ENCODE data around the gene NUP93. TPM values are rescaled to one million over a fixed set of nuclear protein-coding genes. Genes with fewer than 3 reads are reported as not detected.

Gene NUP93
- total RNA-seq, 1 donor from 2014 or later = 92.9 TPM

DNA sequence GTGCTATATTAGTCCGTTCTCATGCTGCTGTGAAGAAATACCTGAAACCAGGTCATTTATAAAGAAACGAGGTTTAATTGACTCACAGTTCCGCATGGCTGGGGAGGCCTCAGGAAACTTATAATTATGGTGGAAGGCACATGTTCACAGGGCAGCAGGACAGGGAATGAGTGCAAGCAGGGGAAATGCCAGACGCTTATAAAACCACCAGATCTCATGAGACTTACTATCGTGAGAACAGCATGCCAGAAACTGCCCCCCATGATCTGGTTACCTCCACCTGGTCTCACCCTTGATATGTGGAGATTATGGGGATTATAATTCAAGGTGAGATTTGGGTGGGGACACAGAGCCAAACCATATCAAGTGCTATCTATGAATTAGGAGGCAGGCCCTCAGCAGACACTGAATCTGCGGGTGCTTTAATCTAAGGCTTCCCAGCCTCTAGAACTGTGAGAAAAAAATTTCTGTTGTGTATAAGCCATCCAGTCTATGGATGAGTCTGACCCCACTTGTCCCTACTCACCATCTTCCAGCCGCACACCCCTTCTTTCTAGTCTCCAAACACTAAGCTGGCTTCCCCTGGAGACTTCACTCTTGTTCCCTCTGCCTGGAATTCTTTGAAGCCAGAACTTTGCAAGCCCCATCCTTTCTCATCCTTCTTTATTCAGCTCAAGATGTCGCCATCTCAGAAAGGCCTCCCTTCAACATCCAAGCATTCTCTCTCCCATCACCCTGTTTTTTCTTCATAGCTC, 772 bp upstream of the NUP93 start:
- Mint-ChIP-seq H3K36me3 (ENCODE audit: low read depth, unreplicated experiment) (no peaks in the 10 kb centered on the region), H3K4me1 (ENCODE audit: unreplicated experiment) (peaks cover 13% of the 10 kb centered on the region), H3K9me3 (ENCODE audit: unreplicated experiment) (no peaks in the 10 kb centered on the region), H3K27ac (ENCODE audit: unreplicated experiment) (peak overlapping the region; percentile 77), H3K4me3 (ENCODE audit: unreplicated experiment) (peak overlapping the region; percentile 95), H3K27me3 (ENCODE audit: unreplicated experiment) (no peaks in the 10 kb centered on the region)
- TF ChIP-seq, protein P1, sequence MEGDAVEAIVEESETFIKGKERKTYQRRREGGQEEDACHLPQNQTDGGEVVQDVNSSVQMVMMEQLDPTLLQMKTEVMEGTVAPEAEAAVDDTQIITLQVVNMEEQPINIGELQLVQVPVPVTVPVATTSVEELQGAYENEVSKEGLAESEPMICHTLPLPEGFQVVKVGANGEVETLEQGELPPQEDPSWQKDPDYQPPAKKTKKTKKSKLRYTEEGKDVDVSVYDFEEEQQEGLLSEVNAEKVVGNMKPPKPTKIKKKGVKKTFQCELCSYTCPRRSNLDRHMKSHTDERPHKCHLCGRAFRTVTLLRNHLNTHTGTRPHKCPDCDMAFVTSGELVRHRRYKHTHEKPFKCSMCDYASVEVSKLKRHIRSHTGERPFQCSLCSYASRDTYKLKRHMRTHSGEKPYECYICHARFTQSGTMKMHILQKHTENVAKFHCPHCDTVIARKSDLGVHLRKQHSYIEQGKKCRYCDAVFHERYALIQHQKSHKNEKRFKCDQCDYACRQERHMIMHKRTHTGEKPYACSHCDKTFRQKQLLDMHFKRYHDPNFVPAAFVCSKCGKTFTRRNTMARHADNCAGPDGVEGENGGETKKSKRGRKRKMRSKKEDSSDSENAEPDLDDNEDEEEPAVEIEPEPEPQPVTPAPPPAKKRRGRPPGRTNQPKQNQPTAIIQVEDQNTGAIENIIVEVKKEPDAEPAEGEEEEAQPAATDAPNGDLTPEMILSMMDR (IDR thresholded peaks at IDR 0.05; ENCODE audit: unreplicated experiment) = no peak
- DNase-seq (ENCODE audit: low spot score) = no peak

DNA sequence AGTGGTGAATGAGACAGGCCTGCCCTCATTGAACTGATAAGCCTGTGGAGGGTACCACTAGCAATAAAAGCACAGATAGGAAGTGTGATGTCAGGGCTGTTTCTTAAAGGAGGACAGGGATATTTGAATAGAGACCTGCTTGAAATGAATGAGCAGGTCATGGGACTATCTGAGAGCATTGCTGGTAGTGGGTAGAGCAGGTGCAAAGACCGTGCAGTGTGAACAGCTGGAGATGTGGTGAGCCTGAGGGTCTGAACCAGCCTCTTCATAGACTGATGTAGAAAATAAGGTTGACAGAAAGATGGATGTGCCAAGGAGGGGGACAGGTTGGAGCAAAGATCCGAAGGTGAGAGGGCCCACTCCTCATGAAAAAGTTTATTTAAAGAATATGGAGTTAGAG, 2.4 kb downstream of the NUP93 start:
- TF ChIP-seq, protein P1 (IDR thresholded peaks at IDR 0.05; ENCODE audit: unreplicated experiment) = no peak
- Mint-ChIP-seq H3K4me1 (ENCODE audit: unreplicated experiment) (peaks cover 13% of the 10 kb centered on the region), H3K4me3 (ENCODE audit: unreplicated experiment) (no peak overlapping the region), H3K27ac (ENCODE audit: unreplicated experiment) (no peak overlapping the region), H3K9me3 (ENCODE audit: unreplicated experiment) (no peaks in the 10 kb centered on the region), H3K36me3 (ENCODE audit: low read depth, unreplicated experiment) (no peaks in the 10 kb centered on the region), H3K27me3 (ENCODE audit: unreplicated experiment) (no peaks in the 10 kb centered on the region)
- no peak for DNase-seq (ENCODE audit: low spot score)

DNA sequence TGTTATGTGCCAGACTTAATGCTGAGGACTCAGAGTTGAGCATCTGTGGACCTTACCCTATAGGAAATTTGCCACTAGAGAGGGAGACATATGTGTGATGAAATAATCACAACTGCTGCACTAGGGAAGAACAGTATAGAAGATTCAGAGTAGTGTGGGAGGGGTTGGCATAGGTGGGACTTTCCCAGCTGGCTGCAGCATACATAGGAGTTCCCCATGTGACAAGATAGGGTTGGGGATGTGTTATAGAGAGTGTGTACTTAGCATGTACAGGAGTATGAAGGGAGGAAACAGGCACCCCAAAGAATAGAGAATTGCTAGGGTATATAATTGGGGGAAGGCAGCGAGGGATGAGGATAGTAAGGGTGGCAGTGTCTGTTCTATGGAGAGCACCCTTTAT, 2.9 kb downstream of the NUP93 start:
- TF ChIP-seq, protein P1 (IDR thresholded peaks at IDR 0.05; ENCODE audit: unreplicated experiment) = no peak
- H3K4me1 Mint-ChIP-seq (ENCODE audit: unreplicated experiment) = peaks cover 13% of the 10 kb centered on the region
- no peak for DNase-seq (ENCODE audit: low spot score)
- no peaks in the 10 kb centered on the region for H3K27me3 Mint-ChIP-seq (ENCODE audit: unreplicated experiment)
- H3K4me3 Mint-ChIP-seq (ENCODE audit: unreplicated experiment) = no peak overlapping the region
- no peaks in the 10 kb centered on the region for H3K9me3 Mint-ChIP-seq (ENCODE audit: unreplicated experiment)
- H3K36me3 Mint-ChIP-seq (ENCODE audit: low read depth, unreplicated experiment) = no peaks in the 10 kb centered on the region
- no peak overlapping the region for H3K27ac Mint-ChIP-seq (ENCODE audit: unreplicated experiment)

DNA sequence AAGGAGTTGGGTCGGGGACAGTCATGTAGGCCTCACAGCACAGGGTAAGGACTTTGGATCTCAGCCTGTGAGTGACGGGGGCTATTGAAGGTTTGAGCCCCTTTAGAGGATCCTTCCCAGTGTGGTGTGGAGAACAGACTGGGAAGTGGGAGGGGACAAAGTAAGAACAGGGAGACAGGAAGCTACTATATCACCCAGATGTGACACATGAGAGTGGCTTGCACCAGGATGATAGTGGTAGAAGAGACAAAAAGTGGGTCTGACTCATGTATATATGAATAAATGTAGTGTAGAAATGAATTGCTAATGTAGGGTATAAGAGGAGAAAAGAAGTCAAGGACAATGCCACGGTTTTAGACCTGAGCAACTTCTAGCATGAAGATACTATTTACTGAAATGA, 4.5 kb downstream of the NUP93 start:
- H3K27ac Mint-ChIP-seq (ENCODE audit: unreplicated experiment) = no peak overlapping the region
- no peak overlapping the region for H3K4me3 Mint-ChIP-seq (ENCODE audit: unreplicated experiment)
- H3K36me3 Mint-ChIP-seq (ENCODE audit: low read depth, unreplicated experiment) = peaks cover 9% of the 10 kb centered on the region
- H3K9me3 Mint-ChIP-seq (ENCODE audit: unreplicated experiment) = no peaks in the 10 kb centered on the region
- DNase-seq (ENCODE audit: low spot score) = no peak
- no peaks in the 10 kb centered on the region for H3K27me3 Mint-ChIP-seq (ENCODE audit: unreplicated experiment)
- TF ChIP-seq, protein P1 (IDR thresholded peaks at IDR 0.05; ENCODE audit: unreplicated experiment) = no peak
- peaks cover 7% of the 10 kb centered on the region for H3K4me1 Mint-ChIP-seq (ENCODE audit: unreplicated experiment)

DNA sequence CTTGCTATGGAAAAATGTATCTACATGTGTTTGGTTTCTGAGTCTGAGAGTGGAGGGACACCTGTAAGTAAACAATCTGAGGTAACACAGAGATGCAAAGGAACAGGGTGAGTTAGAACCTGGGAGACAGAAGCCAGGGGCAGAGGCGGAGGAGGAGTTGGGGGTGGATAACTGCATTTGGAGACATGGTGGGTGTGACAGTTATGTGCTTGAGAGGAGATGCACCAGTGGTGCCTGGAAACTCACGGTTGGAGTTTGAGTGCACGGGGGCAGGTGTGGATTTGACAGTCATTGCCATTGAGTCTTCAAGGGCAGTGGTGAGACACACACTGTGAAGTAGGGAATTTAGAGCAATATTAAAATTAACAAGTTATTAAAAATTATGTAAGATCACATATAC, 6.5 kb downstream of the NUP93 start:
- Mint-ChIP-seq H3K4me1 (ENCODE audit: unreplicated experiment) (no peaks in the 10 kb centered on the region), H3K9me3 (ENCODE audit: unreplicated experiment) (no peaks in the 10 kb centered on the region), H3K36me3 (ENCODE audit: low read depth, unreplicated experiment) (peaks cover 12% of the 10 kb centered on the region), H3K27ac (ENCODE audit: unreplicated experiment) (no peak overlapping the region), H3K4me3 (ENCODE audit: unreplicated experiment) (no peak overlapping the region), H3K27me3 (ENCODE audit: unreplicated experiment) (no peaks in the 10 kb centered on the region)
- no peak for DNase-seq (ENCODE audit: low spot score)
- TF ChIP-seq, protein P1 (IDR thresholded peaks at IDR 0.05; ENCODE audit: unreplicated experiment) = no peak
